Neuronal stem cell (in vitro differentiated cells): Measurements from ENCODE around the gene CFAP77.

Experiments
- DNase-seq: peaks from one replicate; pipeline ENCODE4 v3.0.0-alpha.2; 2013; ENCODE audit warnings: low spot score
- H2AFZ ChIP-seq: one replicate; pipeline ENCODE4 v1.6.1; 2013; ENCODE audit warnings: mild to moderate bottlenecking, low read length, inconsistent platforms
- H2AK5ac ChIP-seq: 2 replicates; pipeline ENCODE4 v1.6.1; 2013; ENCODE audit warnings: low read depth, mild to moderate bottlenecking, inconsistent platforms, low read length, moderate library complexity, mixed read lengths
- H2BK120ac ChIP-seq: 2 replicates; pipeline ENCODE4 v1.6.1; 2013; ENCODE audit warnings: low read depth, mild to moderate bottlenecking, inconsistent platforms, low read length, moderate library complexity, mixed read lengths
- H2BK12ac ChIP-seq: one replicate; pipeline ENCODE4 v1.6.1; 2013; ENCODE audit warnings: low read length, inconsistent platforms
- H2BK15ac ChIP-seq: 2 replicates; pipeline ENCODE4 v1.6.1; 2013; ENCODE audit warnings: mild to moderate bottlenecking, low read length, inconsistent platforms, mixed read lengths
- H2BK5ac ChIP-seq: one replicate; pipeline ENCODE4 v1.6.1; 2013; ENCODE audit warnings: inconsistent platforms, mild to moderate bottlenecking, low read length, moderate library complexity
- H3K14ac ChIP-seq: one replicate; pipeline ENCODE4 v1.6.1; 2013; ENCODE audit warnings: low read length, inconsistent platforms
- H3K18ac ChIP-seq: 2 replicates; pipeline ENCODE4 v1.6.1; 2013; ENCODE audit warnings: low read length, inconsistent platforms
- H3K23ac ChIP-seq: 2 replicates; pipeline ENCODE4 v1.6.1; 2013; ENCODE audit warnings: low read depth, mild to moderate bottlenecking, mixed read lengths, low read length, inconsistent platforms; ENCODE audit not compliant: poor library complexity
- H3K27ac ChIP-seq: replicated peaks from 3 replicates; pipeline ENCODE4 v1.5.1; 2013; ENCODE audit warnings: low read length, inconsistent platforms
- H3K27me3 ChIP-seq, 3 experiments: 2 replicates each; pipeline ENCODE4 v1.6.1; 2013; ENCODE audit warnings: low read length in 3 of 3, mild to moderate bottlenecking in 2 of 3, inconsistent platforms in 1 of 3, low read depth in 1 of 3, mixed read lengths in 1 of 3, moderate library complexity in 1 of 3; ENCODE audit not compliant: control insufficient read depth in 3 of 3, insufficient read depth in 3 of 3
- H3K36me3 ChIP-seq, 2 donors: replicated peaks in 1 of 2; 2 replicates each; pipeline ENCODE4 v1.6.1; 2013; ENCODE audit warnings: low read length in 2 of 2; ENCODE audit not compliant: control insufficient read depth in 2 of 2, insufficient read depth in 2 of 2
- H3K4ac ChIP-seq: 2 replicates; pipeline ENCODE4 v1.6.1; 2013; ENCODE audit warnings: inconsistent platforms, mild to moderate bottlenecking, low read length, moderate library complexity
- H3K4me1 ChIP-seq, 2 donors: 1 replicate in 1 of 2; 2 replicates in 1 of 2; pipeline ENCODE4 v1.6.1; 2013; ENCODE audit warnings: low read length in 2 of 2, low read depth in 1 of 2; ENCODE audit not compliant: control insufficient read depth in 2 of 2, insufficient read depth in 1 of 2
- H3K4me2 ChIP-seq: one replicate; pipeline ENCODE4 v1.6.1; 2013; ENCODE audit warnings: mild to moderate bottlenecking, low read length, inconsistent platforms; ENCODE audit not compliant: insufficient read depth, poor library complexity, severe bottlenecking
- H3K4me3 ChIP-seq, 2 donors: 2 replicates each; pipeline ENCODE4 v1.5.1; 2013; ENCODE audit warnings: low read length in 2 of 2, mild to moderate bottlenecking in 2 of 2, inconsistent platforms in 1 of 2, moderate library complexity in 1 of 2
- H3K79me1 ChIP-seq: one replicate; pipeline ENCODE4 v1.6.1; 2013; ENCODE audit warnings: low read depth, mild to moderate bottlenecking, inconsistent platforms, low read length, moderate library complexity
- H3K9ac ChIP-seq: one replicate; pipeline ENCODE4 v1.6.1; 2013; ENCODE audit warnings: mild to moderate bottlenecking, low read depth, low read length, inconsistent platforms; ENCODE audit not compliant: poor library complexity
- H3K9me3 ChIP-seq, 2 donors: replicated peaks in 1 of 2; 2 replicates each; pipeline versions ENCODE3 to v1.6.1; 2013; ENCODE audit warnings: low read length in 2 of 2, mild to moderate bottlenecking in 2 of 2, inconsistent platforms in 1 of 2, low read depth in 1 of 2, mixed read lengths in 1 of 2, moderate library complexity in 1 of 2; ENCODE audit not compliant: control insufficient read depth in 2 of 2, insufficient read depth in 1 of 2
- H4K8ac ChIP-seq: one replicate; pipeline ENCODE4 v1.6.1; 2013; ENCODE audit warnings: low read depth, mild to moderate bottlenecking, inconsistent platforms, low read length, moderate library complexity
- H4K91ac ChIP-seq: one replicate; pipeline ENCODE4 v1.6.1; 2013; ENCODE audit warnings: low read length, low read depth, mild to moderate bottlenecking, inconsistent platforms; ENCODE audit not compliant: poor library complexity
- WGBS, 2 donors: extraction: QIAGEN DNeasy Blood & Tissue Kit; methylation state at CpG; one replicate each; pipeline ENCODE4 v1.1.7; 2013; ENCODE audit warnings: missing lambda C conversion rate in 2 of 2, mixed read lengths in 1 of 2; ENCODE audit not compliant: insufficient read length in 2 of 2, insufficient replicate concordance in 1 of 2; ENCODE audit errors: extremely low coverage in 2 of 2; 5-methylcytosine and 5-hydroxymethylcytosine counted together

The CFAP77 gene

GRCh38 chr9:132460240-132460639 lies 50.2 kb downstream of the CFAP77 start:
- no peak overlapping the region for H3K4me3 ChIP-seq
- H3K27ac ChIP-seq: no peak overlapping the region
- H3K4ac ChIP-seq: no peak overlapping the region
- no peak overlapping the region for H2AFZ ChIP-seq
- no peak overlapping the region for H3K23ac ChIP-seq
- H3K14ac ChIP-seq: no peak overlapping the region
- no peak overlapping the region for H3K18ac ChIP-seq
- no peaks in the 10 kb centered on the region for H3K79me1 ChIP-seq
- peaks cover 0 to 20% of the 10 kb centered on the region in 2 donors for H3K4me1 ChIP-seq
- H2AK5ac ChIP-seq: no peak overlapping the region
- H3K36me3 ChIP-seq: no peaks in the 10 kb centered on the region
- H2BK120ac ChIP-seq: no peak overlapping the region
- H2BK12ac ChIP-seq: no peak overlapping the region
- no peak for DNase-seq
- no CpG with 5 or more reads among the region's 2 CpGs for WGBS, 2 donors
- no peak overlapping the region for H4K8ac ChIP-seq
- no peaks in the 10 kb centered on the region for H3K27me3 ChIP-seq
- H2BK15ac ChIP-seq: no peak overlapping the region
- no peak overlapping the region for H3K9ac ChIP-seq
- no peak overlapping the region for H3K4me2 ChIP-seq
- H2BK5ac ChIP-seq: no peak overlapping the region
- no peak overlapping the region for H4K91ac ChIP-seq
- H3K9me3 ChIP-seq: no peaks in the 10 kb centered on the region

- WGBS, 2 donors: no CpG with 5 or more reads among the region's 20 CpGs
- Histone ChIP-seq H3K23ac (no peak overlapping the region), H2BK12ac (no peak overlapping the region), H4K91ac (no peak overlapping the region), H3K4me1 (peaks cover 4 to 20% of the 10 kb centered on the region in 2 donors), H3K18ac (no peak overlapping the region), H3K27me3 (no peaks in the 10 kb centered on the region), H3K4me3 (no peak overlapping the region), H3K4me2 (no peak overlapping the region), H2BK120ac (no peak overlapping the region), H2BK5ac (no peak overlapping the region), H3K79me1 (no peaks in the 10 kb centered on the region), H3K4ac (no peak overlapping the region), H3K9ac (no peak overlapping the region), H2AK5ac (no peak overlapping the region), H3K36me3 (no peaks in the 10 kb centered on the region), H2BK15ac (no peak overlapping the region), H3K9me3 (no peaks in the 10 kb centered on the region), H4K8ac (no peak overlapping the region), H3K14ac (no peak overlapping the region), H3K27ac (no peak overlapping the region), H2AFZ (peak overlapping the region; percentile 88)
- no peak for DNase-seq
Measured at GRCh38 chr9:132461281-132461896, 51.4 kb downstream of the CFAP77 start.

- Histone ChIP-seq H2BK5ac (no peak overlapping the region), H3K14ac (no peak overlapping the region), H3K9ac (no peak overlapping the region), H3K9me3 (no peaks in the 10 kb centered on the region), H2AK5ac (no peak overlapping the region), H3K4me1 (peaks cover 4 to 20% of the 10 kb centered on the region in 2 donors), H3K23ac (no peak overlapping the region), H3K79me1 (no peaks in the 10 kb centered on the region), H4K8ac (no peak overlapping the region), H4K91ac (no peak overlapping the region), H2BK15ac (no peak overlapping the region), H3K27ac (no peak overlapping the region), H2AFZ (peak overlapping the region; percentile 88), H3K27me3 (no peaks in the 10 kb centered on the region), H3K4ac (no peak overlapping the region), H3K18ac (no peak overlapping the region), H3K4me3 (no peak overlapping the region), H3K36me3 (no peaks in the 10 kb centered on the region), H2BK12ac (no peak overlapping the region), H3K4me2 (no peak overlapping the region), H2BK120ac (no peak overlapping the region)
- DNase-seq: no peak
- no CpG with 5 or more reads among the region's 11 CpGs for WGBS, 2 donors
Measured at GRCh38 chr9:132461971-132462370, 52.0 kb downstream of the CFAP77 start.

GRCh38 chr9:132464547-132464946 lies 54.5 kb downstream of the CFAP77 start:
- WGBS, 2 donors: no CpG with 5 or more reads among the region's 9 CpGs
- no peaks in the 10 kb centered on the region for H3K27me3 ChIP-seq

More at GRCh38 chr9:132464547-132464946, 54.5 kb downstream of the CFAP77 start:
- no peak for DNase-seq
- Histone ChIP-seq H3K23ac (no peak overlapping the region), H2AFZ (no peak overlapping the region), H2BK120ac (no peak overlapping the region), H3K9me3 (no peaks in the 10 kb centered on the region), H3K9ac (no peak overlapping the region), H3K4me1 (peaks cover 4 to 9% of the 10 kb centered on the region in 2 donors), H4K8ac (no peak overlapping the region), H3K27ac (no peak overlapping the region), H4K91ac (no peak overlapping the region), H3K79me1 (no peaks in the 10 kb centered on the region), H2AK5ac (no peak overlapping the region), H3K4me3 (no peak overlapping the region), H3K4me2 (no peak overlapping the region), H3K14ac (no peak overlapping the region), H3K18ac (no peak overlapping the region), H3K36me3 (no peaks in the 10 kb centered on the region), H3K4ac (no peak overlapping the region), H2BK12ac (no peak overlapping the region), H2BK15ac (no peak overlapping the region), H2BK5ac (no peak overlapping the region)
